ENCODE measurements around the gene RAD51B. TPM values are rescaled to one million over a fixed set of nuclear protein-coding genes. Genes with fewer than 3 reads are reported as not detected.

Gene RAD51B
- total RNA-seq, 1 experiment from 2014 or later: 20.0 TPM

GRCh38 chr14:68261092-68261842, 441.7 kb downstream of the RAD51B start:
- Histone ChIP-seq H3K9me3 (ENCODE audit: control insufficient read depth in 1 of 2, insufficient read depth in 1 of 2, low read depth in 1 of 2, low read length in 2 of 2) (no peaks in the 10 kb centered on the region), H3K4me1 (ENCODE audit: control insufficient read depth in 1 of 2, insufficient read depth in 2 of 2, low read length in 2 of 2) (peaks cover 2 to 13% of the 10 kb centered on the region in 2 experiments; a peak in 3 of 4 replicates), H2AFZ (ENCODE audit: low read depth, low read length, poor library complexity, severe bottlenecking) (no peak overlapping the region), H3K79me2 (ENCODE audit: insufficient read depth, low read length) (no peaks in the 10 kb centered on the region), H3K9me2 (ENCODE audit: insufficient read depth) (peaks cover 5% of the 10 kb centered on the region; the same call in 1 of the 2 replicates), H3K27me3 (ENCODE audit: insufficient read depth, low read length) (no peaks in the 10 kb centered on the region), H3K4me3 (replicated peaks in 1 of 2; ENCODE audit: low read depth in 1 of 2, low read length in 2 of 2) (no peak overlapping the region), H3K27ac (ENCODE audit: low read depth, low read length) (no peak overlapping the region), H3K36me3 (ENCODE audit: control insufficient read depth in 1 of 2, insufficient read depth in 2 of 2, low read length in 2 of 2) (no peaks in the 10 kb centered on the region), H4K20me1 (ENCODE audit: insufficient read depth) (no peaks in the 10 kb centered on the region), H3K4me2 (ENCODE audit: low read length) (no peak overlapping the region), H3K9ac (ENCODE audit: low read length) (no peak overlapping the region)
- no TSS peak for BruUV-seq (replicated peaks)
- intact Hi-C loops (cut with micrococcal nuclease): no loop called here
- ChIA-PET RAD21 (ENCODE audit: low non-redundant PET in 1 of 2, low total read pairs in 2 of 2, uncharacterized antibody in 2 of 2, unreplicated experiment in 2 of 2) (no interaction called here), POLR2A (no interaction called here), CTCF (no interaction called here)
- TF ChIP-seq MAX (IDR thresholded peaks at IDR 0.05) (no peak), SP1 (IDR thresholded peaks at IDR 0.05; ENCODE audit: low read depth) (no peak), SIN3A (IDR thresholded peaks at IDR 0.05; ENCODE audit: low read depth) (no peak), ATF3 (IDR thresholded peaks at IDR 0.05) (no peak), POLR2A (IDR thresholded peaks at IDR 0.05; ENCODE audit: borderline replicate concordance, extremely low read depth, insufficient read depth, insufficient read length) (no peak), YY1 (IDR thresholded peaks at IDR 0.05; ENCODE audit: extremely low read depth, insufficient replicate concordance, low read depth, low read length) (no peak), FOSL1 (IDR thresholded peaks at IDR 0.05; ENCODE audit: low read depth) (no peak), CEBPB (IDR thresholded peaks at IDR 0.05; ENCODE audit: low read depth) (no peak), ELF1 (IDR thresholded peaks at IDR 0.05; ENCODE audit: borderline replicate concordance, low read depth) (no peak), EGR1 (IDR thresholded peaks at IDR 0.05; ENCODE audit: low read depth) (no peak), EZH2phosphoT487 (IDR thresholded peaks at IDR 0.05; ENCODE audit: borderline replicate concordance) (no peak), EZH2 (IDR thresholded peaks at IDR 0.05) (no peak), ZNF274 (IDR thresholded peaks at IDR 0.05; ENCODE audit: low read depth, low read length) (no peak), SRF (IDR thresholded peaks at IDR 0.05; ENCODE audit: low read depth) (no peak), CTCF (IDR thresholded peaks at IDR 0.05 in 2 of 3, conservative IDR thresholded peaks at IDR 0.05 in 1 of 3; ENCODE audit: borderline replicate concordance in 1 of 3, insufficient read depth in 1 of 3, low read depth in 2 of 3, low read length in 2 of 3) (no peak), ZFX (IDR thresholded peaks at IDR 0.05) (no peak)
- TF ChIP-seq, protein P1, sequence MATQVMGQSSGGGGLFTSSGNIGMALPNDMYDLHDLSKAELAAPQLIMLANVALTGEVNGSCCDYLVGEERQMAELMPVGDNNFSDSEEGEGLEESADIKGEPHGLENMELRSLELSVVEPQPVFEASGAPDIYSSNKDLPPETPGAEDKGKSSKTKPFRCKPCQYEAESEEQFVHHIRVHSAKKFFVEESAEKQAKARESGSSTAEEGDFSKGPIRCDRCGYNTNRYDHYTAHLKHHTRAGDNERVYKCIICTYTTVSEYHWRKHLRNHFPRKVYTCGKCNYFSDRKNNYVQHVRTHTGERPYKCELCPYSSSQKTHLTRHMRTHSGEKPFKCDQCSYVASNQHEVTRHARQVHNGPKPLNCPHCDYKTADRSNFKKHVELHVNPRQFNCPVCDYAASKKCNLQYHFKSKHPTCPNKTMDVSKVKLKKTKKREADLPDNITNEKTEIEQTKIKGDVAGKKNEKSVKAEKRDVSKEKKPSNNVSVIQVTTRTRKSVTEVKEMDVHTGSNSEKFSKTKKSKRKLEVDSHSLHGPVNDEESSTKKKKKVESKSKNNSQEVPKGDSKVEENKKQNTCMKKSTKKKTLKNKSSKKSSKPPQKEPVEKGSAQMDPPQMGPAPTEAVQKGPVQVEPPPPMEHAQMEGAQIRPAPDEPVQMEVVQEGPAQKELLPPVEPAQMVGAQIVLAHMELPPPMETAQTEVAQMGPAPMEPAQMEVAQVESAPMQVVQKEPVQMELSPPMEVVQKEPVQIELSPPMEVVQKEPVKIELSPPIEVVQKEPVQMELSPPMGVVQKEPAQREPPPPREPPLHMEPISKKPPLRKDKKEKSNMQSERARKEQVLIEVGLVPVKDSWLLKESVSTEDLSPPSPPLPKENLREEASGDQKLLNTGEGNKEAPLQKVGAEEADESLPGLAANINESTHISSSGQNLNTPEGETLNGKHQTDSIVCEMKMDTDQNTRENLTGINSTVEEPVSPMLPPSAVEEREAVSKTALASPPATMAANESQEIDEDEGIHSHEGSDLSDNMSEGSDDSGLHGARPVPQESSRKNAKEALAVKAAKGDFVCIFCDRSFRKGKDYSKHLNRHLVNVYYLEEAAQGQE (IDR thresholded peaks at IDR 0.05; ENCODE audit: low read depth): no peak
- no peak for DNase-seq (ENCODE audit: low read depth, low spot score)
- ATAC-seq: no peak

Measured in HCT116 (cell line).